Breast epithelium (tissue), 4 donors: ENCODE data around the gene ZNF664. TPM values are rescaled to one million over a fixed set of nuclear protein-coding genes. Genes with fewer than 3 reads are reported as not detected.

Source experiments
- DNase-seq, 2 donors: peaks; one replicate each; pipeline ENCODE4 v3.0.0-alpha.2; 2019; ENCODE audit warnings: low spot score in 2 of 2
- H3K27ac ChIP-seq, 2 donors: fragments of 200-600 bp; sonication (generic) in 1 of 2; one replicate each; pipeline ENCODE4 v1.5.1; 2016 to 2019; ENCODE audit warnings: mild to moderate bottlenecking in 1 of 2
- H3K27me3 ChIP-seq, 2 donors: fragments of 200-600 bp; sonication (generic) in 1 of 2; one replicate each; pipeline versions ENCODE4 v1.5.1 to v1.6.0; 2017 to 2019; ENCODE audit warnings: control low read depth in 1 of 2, mild to moderate bottlenecking in 1 of 2
- H3K36me3 ChIP-seq: fragments of 200-600 bp; one replicate; pipeline ENCODE4 v1.5.1; 2019
- H3K4me1 ChIP-seq, 2 donors: fragments of 200-600 bp; sonication (generic); one replicate each; pipeline ENCODE4 v1.5.1; 2016 to 2019; ENCODE audit warnings: control low read depth in 1 of 2
- H3K4me3 ChIP-seq, 3 donors: fragments of 200-600 bp; sonication (generic); 1 replicate in 2 of 3; 2 replicates in 1 of 3; pipeline ENCODE4 v1.5.1; 2016 to 2019; ENCODE audit warnings: mild to moderate bottlenecking in 3 of 3, moderate library complexity in 2 of 3
- H3K9me3 ChIP-seq, 2 donors: fragments of 200-600 bp; sonication (generic) in 1 of 2; one replicate each; pipeline ENCODE4 v1.5.1; 2016 to 2019; ENCODE audit warnings: control low read depth in 1 of 2
- CTCF ChIP-seq, 3 donors: fragments of 450-650 bp; IDR thresholded peaks; one replicate each; pipeline ENCODE4 v1.5.1; 2016 to 2017; ENCODE audit warnings: antibody characterized with exemption in 3 of 3, mild to moderate bottlenecking in 3 of 3, moderate library complexity in 3 of 3
- POLR2A ChIP-seq: fragments of 450-650 bp; IDR thresholded peaks from one replicate; pipeline ENCODE4 v1.6.1; 2016; ENCODE audit warnings: antibody characterized with exemption, mild to moderate bottlenecking, moderate library complexity
- POLR2AphosphoS5 ChIP-seq, 3 donors: sonication (generic); formaldehyde crosslinking; IDR thresholded peaks; one replicate each; pipeline ENCODE4 v1.6.1; 2017; ENCODE audit warnings: antibody characterized with exemption in 3 of 3
- intact Hi-C: fragments of 100-400 bp; cut with DNase I; formaldehyde crosslinking; loops from one replicate; pipeline ENCODE4 v1.15.1; 2023; ENCODE audit warnings: low total_unique reads
- total RNA-seq, 3 donors: library from RNA; depleted of rRNA; stranded (reverse); fragments of >200 nt; gene quantifications; one replicate each; pipeline ENCODE4 v1.1.0, GENCODE V29; 2016

The ZNF664 gene
- total RNA-seq, 3 donors from 2014 or later, result 78.3 to 113 (median 97.8) TPM

DNA sequence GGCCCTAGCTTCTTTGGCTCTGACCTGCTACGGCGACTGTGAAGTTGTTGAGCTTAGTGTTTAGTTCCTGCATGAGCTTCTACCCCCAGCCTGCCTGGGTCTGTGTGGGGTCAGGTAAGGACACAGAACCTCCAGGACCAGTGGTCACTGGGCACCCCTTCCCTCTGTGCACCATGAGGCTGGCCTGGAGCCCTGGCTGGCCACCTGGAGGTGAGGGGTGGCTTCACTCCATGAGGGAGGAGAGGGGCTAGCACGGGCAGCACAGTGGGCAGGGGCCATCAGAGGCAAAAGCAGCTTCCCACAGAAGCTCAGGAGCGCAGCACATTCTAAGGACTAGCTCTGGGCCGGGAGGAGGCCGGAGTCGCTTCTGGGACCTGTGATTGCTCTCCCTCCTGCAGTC lies 37.1 kb upstream of the ZNF664 start:
- Histone ChIP-seq H3K9me3 (no peaks in the 10 kb centered on the region), H3K4me3 (no peak overlapping the region), H3K27me3 (no peaks in the 10 kb centered on the region), H3K4me1 (no peaks in the 10 kb centered on the region), H3K27ac (no peak overlapping the region), H3K36me3 (no peaks in the 10 kb centered on the region)
- no peak for TF ChIP-seq POLR2A
- TF ChIP-seq POLR2AphosphoS5 (IDR thresholded peaks at IDR 0.05), result no peak
- TF ChIP-seq CTCF (IDR thresholded peaks at IDR 0.05), result no peak
- intact Hi-C loops, result no loop called here
- no peak for DNase-seq

- H3K36me3 ChIP-seq, result no peaks in the 10 kb centered on the region
- TF ChIP-seq POLR2AphosphoS5 (IDR thresholded peaks at IDR 0.05) (no peak), CTCF (IDR thresholded peaks at IDR 0.05) (no peak), POLR2A (no peak)
Measured at GRCh38 chr12:123936471-123936870, 36.5 kb upstream of the ZNF664 start.

DNA sequence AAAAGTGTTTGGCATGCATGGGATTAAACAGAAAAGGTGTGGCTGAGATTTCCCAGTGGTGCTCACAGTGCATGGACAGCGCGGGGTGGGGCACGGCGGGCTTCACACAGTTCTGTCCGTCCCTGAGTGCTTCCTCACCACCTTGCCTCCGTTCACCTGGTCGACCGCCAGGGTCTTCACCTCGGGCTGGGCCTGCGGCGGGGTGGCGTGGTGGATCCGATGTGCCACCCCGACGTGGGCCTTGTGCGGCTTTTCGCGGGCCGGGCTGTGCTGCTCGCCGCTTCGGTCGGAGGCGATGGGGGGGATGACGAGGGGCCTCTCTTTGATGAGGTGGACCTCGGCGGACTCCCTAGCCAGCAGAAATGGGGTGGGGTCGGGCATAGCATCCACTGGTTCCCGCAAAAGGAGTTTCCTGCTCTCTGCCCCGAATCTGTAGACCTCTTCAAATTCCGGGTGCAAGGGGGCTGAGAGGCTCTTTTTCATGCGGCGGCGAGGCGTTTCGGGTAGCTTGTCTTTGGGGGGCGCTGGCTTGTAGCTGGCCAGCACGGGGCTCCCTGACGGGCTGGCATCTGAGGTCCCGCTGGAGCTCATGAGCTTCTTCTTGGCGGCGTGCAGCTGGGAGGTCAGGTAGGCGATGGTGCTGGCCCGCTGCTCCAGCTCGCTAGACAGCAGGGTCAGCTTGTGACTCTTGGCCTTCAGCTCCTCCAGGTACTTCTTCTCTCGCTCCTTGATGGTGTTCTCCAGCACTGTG lies 35.9 kb upstream of the ZNF664 start:
- TF ChIP-seq POLR2A (no peak), CTCF (IDR thresholded peaks at IDR 0.05) (no peak), POLR2AphosphoS5 (IDR thresholded peaks at IDR 0.05) (no peak)
- intact Hi-C loops, result no loop called here
- Histone ChIP-seq H3K9me3 (no peaks in the 10 kb centered on the region), H3K27ac (no peak overlapping the region), H3K27me3 (no peaks in the 10 kb centered on the region), H3K36me3 (no peaks in the 10 kb centered on the region), H3K4me1 (no peaks in the 10 kb centered on the region), H3K4me3 (no peak overlapping the region)
- no peak for DNase-seq

More at GRCh38 chr12:123936471-123936870, 36.5 kb upstream of the ZNF664 start:
- H3K4me1 ChIP-seq, result no peaks in the 10 kb centered on the region
- no peaks in the 10 kb centered on the region for H3K9me3 ChIP-seq
- H3K4me3 ChIP-seq, result no peak overlapping the region
- no peaks in the 10 kb centered on the region for H3K27me3 ChIP-seq
- intact Hi-C loops, result no loop called here
- H3K27ac ChIP-seq, result no peak overlapping the region
- no peak for DNase-seq

DNA sequence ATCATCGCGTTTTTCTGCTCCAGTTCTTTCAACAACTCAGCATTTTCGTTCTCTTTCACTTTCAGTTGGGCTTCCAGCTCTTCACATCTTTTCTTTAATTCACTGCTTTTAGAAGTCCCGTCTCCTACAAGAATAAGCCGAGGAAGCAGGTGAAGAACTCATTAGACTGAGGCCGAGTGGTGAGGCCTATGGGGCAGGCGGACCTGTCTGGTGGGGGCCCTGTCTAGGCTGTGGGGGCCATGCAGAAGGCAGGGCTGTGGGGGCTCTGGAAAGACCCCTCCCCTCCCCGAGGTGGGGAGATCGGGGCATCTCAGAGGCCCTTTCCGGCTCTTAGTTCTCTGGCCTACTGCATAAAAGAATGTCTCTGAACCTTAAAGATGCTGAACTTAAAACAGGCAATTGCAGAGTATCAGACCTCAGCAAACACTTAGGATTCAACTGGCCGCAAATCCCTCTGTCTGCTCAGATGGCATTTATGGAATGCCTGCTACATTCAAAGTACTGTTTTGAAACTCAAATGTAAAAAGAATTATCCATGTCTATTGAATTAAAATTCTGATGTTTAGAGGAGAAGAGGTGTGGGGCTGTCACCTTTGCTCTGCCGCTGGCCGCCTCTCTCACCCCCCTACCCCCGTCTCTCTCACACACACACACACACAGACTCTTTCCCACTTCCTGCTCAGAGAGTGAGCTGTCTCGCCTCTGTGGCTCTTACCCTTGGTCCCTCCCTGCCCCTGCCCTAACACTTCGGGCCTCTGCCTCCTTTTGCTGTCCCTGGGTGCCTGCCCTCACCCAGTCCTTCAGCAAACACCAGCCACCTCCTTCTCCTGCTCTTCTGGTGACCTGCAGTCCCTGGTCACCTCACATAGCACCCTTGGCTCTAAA lies 35.1 kb upstream of the ZNF664 start:
- Histone ChIP-seq H3K4me1 (no peaks in the 10 kb centered on the region), H3K36me3 (no peaks in the 10 kb centered on the region), H3K4me3 (no peak overlapping the region), H3K27me3 (no peaks in the 10 kb centered on the region), H3K9me3 (no peaks in the 10 kb centered on the region), H3K27ac (no peak overlapping the region)
- TF ChIP-seq CTCF (IDR thresholded peaks at IDR 0.05) (no peak), POLR2A (no peak), POLR2AphosphoS5 (IDR thresholded peaks at IDR 0.05) (no peak)
- intact Hi-C loops, result no loop called here
- DNase-seq, result no peak
